NCI-H1930 (cell line): Measurements from ENCODE around the gene BMP3.
"Not testable (repeated sequence)": the region's sequence is repeated elsewhere in the genome, so short reads cannot be mapped to it uniquely, and the experiment has no call there.

Experiments used
- DNase-seq, 2 experiments: peaks; one replicate each; lab custom pipeline; 2025; lab: John Stamatoyannopoulos, UW

Gene BMP3

GRCh38 chr4:81030061-81030980 is at the start of gene BMP3:
BMP3 (plus strand) TSS chr4:81030708; CDS start chr4:81031285, 577 bp downstream.
- DNase-seq, result no peak

- DNase-seq, result no peak
These were observed 44.5 kb upstream of the BMP3 start for GRCh38 chr4:80986011-80986410.

- peak in 1 of 2 experiments; percentile 16 for DNase-seq
These were observed 40.5 kb upstream of the BMP3 start for GRCh38 chr4:80989921-80990544.

GRCh38 chr4:80990851-80991250 is 39.7 kb upstream of the BMP3 start:
- DNase-seq, result no peak

- DNase-seq, result no peak
These were observed 30.6 kb upstream of the BMP3 start for GRCh38 chr4:80999943-81000342.

GRCh38 chr4:81003597-81004111 is 26.9 kb upstream of the BMP3 start:
- DNase-seq, result no peak

GRCh38 chr4:81007417-81007816 is 23.1 kb upstream of the BMP3 start:
- DNase-seq, result no peak

GRCh38 chr4:81016566-81016965 is 13.9 kb upstream of the BMP3 start:
- not testable (repeated sequence) for DNase-seq

GRCh38 chr4:81019006-81019405 is 11.5 kb upstream of the BMP3 start:
- DNase-seq, result no peak

- DNase-seq, result no peak
These were observed 9.2 kb upstream of the BMP3 start for GRCh38 chr4:81021142-81021944.

GRCh38 chr4:81021981-81022380 is 8.5 kb upstream of the BMP3 start:
- no peak for DNase-seq

GRCh38 chr4:81023484-81023883 is 7.0 kb upstream of the BMP3 start:
- no peak for DNase-seq

- peak in 1 of 2 experiments; percentile 13 for DNase-seq
These were observed 678 bp downstream of the BMP3 start for GRCh38 chr4:81030981-81031791.

- DNase-seq, result no peak
These were observed 1.5 kb downstream of the BMP3 start for GRCh38 chr4:81031796-81032551.

- no peak for DNase-seq
These were observed 2.5 kb downstream of the BMP3 start for GRCh38 chr4:81032771-81033684.

- no peak for DNase-seq
These were observed 8.3 kb downstream of the BMP3 start for GRCh38 chr4:81038636-81039350.

GRCh38 chr4:81039351-81039972 is 9.0 kb downstream of the BMP3 start:
- DNase-seq, result no peak

- DNase-seq, result peak in 1 of 2 experiments; percentile 12
These were observed 9.6 kb downstream of the BMP3 start for GRCh38 chr4:81040012-81040659.
